ENCODE results near the gene NPAS3. TPM values are rescaled to one million over a fixed set of nuclear protein-coding genes. Genes with fewer than 3 reads are reported as not detected.

Gene NPAS3
- total and polyA plus RNA-seq, 2 donors (not counting 3 experiments of a cell fraction or from before 2014, with no cell fraction given) = 0.10 to 0.13 TPM

GRCh38 chr14:33030386-33030785, 91.7 kb downstream of the NPAS3 start:
- intact Hi-C loops (cut with micrococcal nuclease) = no loop called here
- dilution Hi-C loops (cut with MboI; ENCODE audit: extremely low pct_ligation_motif_present, low sequenced_read_pairs) = no loop called here
- no peak for TF ChIP-seq MYC (IDR thresholded peaks at IDR 0.05; ENCODE audit: low read depth, low read length)
- no peak for TF ChIP-seq EZH2 (IDR thresholded peaks at IDR 0.05; ENCODE audit: borderline replicate concordance, low read depth, low read length, severe bottlenecking)
- TF ChIP-seq POLR2AphosphoS5 (IDR thresholded peaks at IDR 0.05; ENCODE audit: insufficient read depth, low read depth, low read length) = no peak
- TF ChIP-seq GATA2 (IDR thresholded peaks at IDR 0.05; ENCODE audit: insufficient read depth, insufficient read length, low read depth, low read length) = no peak
- no peak for TF ChIP-seq CTCF (IDR thresholded peaks at IDR 0.05; ENCODE audit: extremely low read depth in 1 of 2, insufficient read depth in 1 of 2, low read depth in 1 of 2, low read length in 2 of 2)
- DNase-seq (ENCODE audit: low read depth, low spot score) = no peak
- no peak overlapping the region for H3K27ac ChIP-seq (ENCODE audit: insufficient read depth, low read depth, low read length)
- POLR2A ChIA-PET = no interaction called here
- H3K4me2 ChIP-seq (ENCODE audit: insufficient read depth, low read length) = no peak overlapping the region
- no peaks in the 10 kb centered on the region for H3K36me3 ChIP-seq (ENCODE audit: control insufficient read depth in 2 of 2, extremely low read depth in 1 of 2, insufficient read depth in 2 of 2, low read length in 2 of 2)
- no peak overlapping the region for H3K9ac ChIP-seq (replicated peaks; ENCODE audit: extremely low read depth, insufficient read depth, low read length)
- no peak for FAIRE-seq
- H3K4me1 ChIP-seq (ENCODE audit: control insufficient read depth, extremely low read depth, insufficient read depth, low read length) = no peaks in the 10 kb centered on the region
- no TSS peak for BruUV-seq (replicated peaks)
- CTCF ChIA-PET = no interaction called here
- H3K27me3 ChIP-seq (ENCODE audit: control insufficient read depth in 2 of 2, insufficient read depth in 2 of 2, low read length in 2 of 2) = no peaks in the 10 kb centered on the region
- H2AFZ ChIP-seq (ENCODE audit: low read depth, low read length) = no peak overlapping the region
- no peaks in the 10 kb centered on the region for H3K79me2 ChIP-seq (ENCODE audit: control insufficient read depth, insufficient read depth, low read length)
- H3K9me3 ChIP-seq (replicated peaks; ENCODE audit: control insufficient read depth, insufficient read depth, low read length) = no peaks in the 10 kb centered on the region
- H3K4me3 ChIP-seq (replicated peaks in 1 of 3; ENCODE audit: insufficient read depth in 1 of 3, low read depth in 1 of 3, low read length in 3 of 3) = no peak overlapping the region
- no peaks in the 10 kb centered on the region for H3K9me1 ChIP-seq (replicated peaks; ENCODE audit: control insufficient read depth, extremely low read depth, insufficient read depth, low read length)
- H4K20me1 ChIP-seq (replicated peaks; ENCODE audit: control insufficient read depth, extremely low read depth, insufficient read depth, low read length) = no peaks in the 10 kb centered on the region

All from endothelial cell of umbilical vein (primary cell).